ENCODE data around the gene TSC1.

Gene TSC1

DNA sequence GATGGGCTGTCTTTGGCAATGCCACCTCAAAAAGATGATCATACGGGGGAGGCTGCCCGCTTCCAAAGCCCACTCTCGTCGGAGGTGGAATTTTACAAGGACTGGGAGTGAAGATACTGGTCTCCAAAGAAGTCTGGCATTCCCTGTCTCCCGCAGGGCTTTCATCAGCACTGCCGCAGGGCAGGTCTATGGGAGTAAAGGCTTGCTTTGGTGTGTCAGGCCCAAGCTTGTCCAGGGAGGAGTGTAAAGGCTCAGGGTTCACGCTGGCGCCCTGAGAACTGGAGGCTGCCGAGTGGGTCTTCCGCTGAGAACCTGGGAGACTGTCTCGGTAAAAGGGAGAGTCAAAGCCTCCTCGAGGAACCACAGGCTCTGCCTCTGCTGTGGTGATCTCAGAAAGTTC lies 38.7 kb downstream of the TSC1 start:
- Histone ChIP-seq H3K36me3 (ENCODE audit: control insufficient read depth in 4 of 4, insufficient read depth in 4 of 4, low read length in 3 of 4) (peaks cover 9 to 68% (median 58%) of the 10 kb centered on the region in 4 experiments), H3K4me1 (ENCODE audit: control extremely low read depth in 1 of 4, control insufficient read depth in 4 of 4, insufficient read depth in 4 of 4, low read length in 3 of 4) (no peaks in the 10 kb centered on the region), H3K27me3 (replicated peaks in 2 of 5; ENCODE audit: control insufficient read depth in 4 of 5, insufficient read depth in 5 of 5, low read length in 4 of 5) (no peaks in the 10 kb centered on the region), H3K9me3 (ENCODE audit: control extremely low read depth in 1 of 5, control insufficient read depth in 4 of 5, insufficient read depth in 2 of 5, low read depth in 1 of 5, low read length in 4 of 5) (no peaks in the 10 kb centered on the region), H3K4me3 (ENCODE audit: control insufficient read depth in 1 of 7, extremely low read depth in 1 of 7, insufficient read depth in 4 of 7, low read depth in 2 of 7, low read length in 6 of 7) (no peak overlapping the region), H3K27ac (ENCODE audit: insufficient read depth in 1 of 2, low read depth in 1 of 2, low read length in 2 of 2, poor library complexity in 1 of 2, severe bottlenecking in 2 of 2) (no peak overlapping the region)
- no peak for DNase-seq
- ChIA-PET POLR2A (no interaction called here), CTCF (interaction anchor here (1.3 to 2.6 kb wide), 2 partner anchors 11 to 25 kb away, joined by 3 to 8 read pairs; no protein-coding TSS in a partner anchor)
- WGBS (ENCODE audit: insufficient coverage), result 93% methylated on average over 12 of the region's 12 CpGs

DNA sequence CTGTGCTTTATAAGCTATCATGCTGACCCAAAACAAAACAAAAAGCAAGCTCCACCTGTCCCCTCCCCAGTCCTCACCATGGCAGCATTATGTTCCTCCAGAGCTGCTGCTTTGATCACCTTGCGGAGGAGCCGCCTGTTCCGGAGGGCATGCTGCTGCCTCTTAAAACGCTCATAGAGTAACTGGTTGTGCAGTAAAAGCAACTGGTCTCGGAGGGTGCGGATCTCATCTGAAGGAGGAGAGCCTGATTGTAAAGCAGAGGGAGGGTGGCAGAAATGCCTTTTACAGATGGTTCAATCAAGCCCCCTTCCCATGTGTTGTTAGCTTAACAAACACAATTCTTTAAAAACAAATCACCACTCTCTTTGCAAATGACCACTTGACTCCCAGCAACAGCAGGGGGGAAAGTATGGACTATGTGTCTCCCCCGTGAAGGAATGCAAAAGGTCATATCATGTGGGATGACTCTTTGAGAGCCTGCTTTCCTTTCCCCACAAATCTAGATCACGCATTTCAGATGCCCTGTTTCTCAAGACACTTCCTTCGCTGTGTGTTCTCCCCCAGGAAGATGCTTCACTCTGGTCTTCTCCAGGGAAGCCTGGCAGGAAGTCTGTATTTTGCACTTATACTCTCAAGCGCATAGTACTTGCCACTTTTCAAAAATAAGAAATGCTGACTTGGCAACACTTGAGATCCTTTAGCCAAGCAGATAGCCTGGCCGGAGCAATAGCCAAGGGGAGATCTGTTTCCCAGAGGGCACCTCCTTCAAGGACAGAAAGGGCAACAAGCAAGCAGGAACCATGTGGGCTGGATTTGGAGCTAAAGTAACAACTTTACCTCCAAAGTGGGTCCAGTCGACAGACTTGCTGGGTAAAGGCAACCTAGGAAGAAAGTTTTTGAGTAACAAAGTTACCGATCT lies 40.6 kb downstream of the TSC1 start:
- peaks cover 9 to 69% (median 55%) of the 10 kb centered on the region in 4 experiments for H3K36me3 ChIP-seq (ENCODE audit: control insufficient read depth in 4 of 4, insufficient read depth in 4 of 4, low read length in 3 of 4)
- POLR2A ChIA-PET, result interaction anchor here (0.6 kb wide), 1 partner anchor 23 kb away, joined by 3 read pairs; no protein-coding TSS in a partner anchor
- CTCF ChIA-PET, result interaction anchor here (0.8 to 2.6 kb wide), 9 partner anchors 10 to 489 kb away, joined by 3 to 8 read pairs (median 4); partner anchors contain the start of genes DDX31 and GTF3C4

DNA sequence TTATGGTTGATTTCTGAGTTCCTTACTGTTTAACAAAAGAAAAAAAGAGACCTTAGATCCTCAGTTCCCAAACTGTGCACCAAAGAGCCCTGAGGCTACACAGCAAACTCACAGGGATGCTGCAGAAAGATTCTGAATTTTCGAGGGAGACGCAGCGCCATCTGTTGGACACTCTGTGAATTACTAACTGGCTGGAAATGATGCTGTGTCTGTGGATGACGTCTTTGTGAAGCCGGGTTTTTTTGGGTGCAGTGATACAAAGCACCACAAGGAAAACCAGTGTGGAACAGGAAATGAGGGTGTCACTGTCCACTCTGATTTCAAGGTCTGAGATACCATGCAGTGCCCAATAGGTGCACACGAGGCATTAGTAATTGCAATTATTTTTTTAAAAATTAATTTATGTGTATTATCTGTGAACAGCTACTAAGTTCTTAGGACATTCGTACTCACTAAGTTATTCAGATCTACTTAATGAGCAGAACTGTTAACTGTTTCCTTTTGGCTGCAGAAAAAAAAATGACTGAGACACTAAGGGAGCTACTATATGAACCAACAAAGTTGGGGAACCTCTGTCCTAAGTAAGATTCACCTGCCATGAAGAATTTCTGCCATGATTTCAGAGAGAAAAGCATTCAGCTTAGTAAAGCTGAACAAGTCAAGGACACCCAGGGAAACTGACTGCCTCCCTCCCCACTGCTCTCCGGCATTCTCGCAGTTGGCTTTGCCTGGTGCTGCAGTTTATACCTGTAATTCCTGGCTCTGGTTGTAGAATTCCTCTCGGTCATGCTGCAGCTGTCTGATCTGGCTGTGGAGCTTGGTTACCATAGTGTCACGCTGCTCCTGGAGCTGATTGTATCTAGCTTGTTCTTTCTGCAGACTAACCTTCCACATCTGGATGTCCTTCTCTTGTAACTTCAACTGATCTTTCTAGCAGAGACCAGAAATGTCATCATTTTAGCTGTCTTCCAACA lies 42.3 kb downstream of the TSC1 start:
- WGBS (ENCODE audit: insufficient coverage), result 50% methylated on average over 8 of the region's 11 CpGs
- peak; percentile 87 to 95 (median 92) for DNase-seq
- H3K27ac ChIP-seq (ENCODE audit: insufficient read depth in 1 of 2, low read depth in 1 of 2, low read length in 2 of 2, poor library complexity in 1 of 2, severe bottlenecking in 2 of 2), result no peak overlapping the region
- peaks cover 14 to 82% (median 61%) of the 10 kb centered on the region in 4 experiments for H3K36me3 ChIP-seq (ENCODE audit: control insufficient read depth in 4 of 4, insufficient read depth in 4 of 4, low read length in 3 of 4)
- H3K27me3 ChIP-seq (replicated peaks in 2 of 5; ENCODE audit: control insufficient read depth in 4 of 5, insufficient read depth in 5 of 5, low read length in 4 of 5), result no peaks in the 10 kb centered on the region
- H3K9me3 ChIP-seq (ENCODE audit: control extremely low read depth in 1 of 5, control insufficient read depth in 4 of 5, insufficient read depth in 2 of 5, low read depth in 1 of 5, low read length in 4 of 5), result no peaks in the 10 kb centered on the region
- H3K4me1 ChIP-seq (ENCODE audit: control extremely low read depth in 1 of 4, control insufficient read depth in 4 of 4, insufficient read depth in 4 of 4, low read length in 3 of 4), result no peaks in the 10 kb centered on the region
- CTCF ChIA-PET, result interaction anchor here (0.8 to 2.6 kb wide), 33 partner anchors 8 to 488 kb away, joined by 3 to 11 read pairs (median 4); partner anchors contain the start of gene SPACA9
- POLR2A ChIA-PET, result interaction anchor here (0.6 kb wide), 2 partner anchors 94 to 504 kb away, joined by 3 read pairs; no protein-coding TSS in a partner anchor
- H3K4me3 ChIP-seq (ENCODE audit: control insufficient read depth in 1 of 7, extremely low read depth in 1 of 7, insufficient read depth in 4 of 7, low read depth in 2 of 7, low read length in 6 of 7), result no peak overlapping the region

More for the DNA sequence above, 40.6 kb downstream of the TSC1 start:
- H3K4me1 ChIP-seq (ENCODE audit: control extremely low read depth in 1 of 4, control insufficient read depth in 4 of 4, insufficient read depth in 4 of 4, low read length in 3 of 4), result no peaks in the 10 kb centered on the region
- H3K4me3 ChIP-seq (ENCODE audit: control insufficient read depth in 1 of 7, extremely low read depth in 1 of 7, insufficient read depth in 4 of 7, low read depth in 2 of 7, low read length in 6 of 7), result no peak overlapping the region
- 98% methylated on average over 12 of the region's 13 CpGs for WGBS (ENCODE audit: insufficient coverage)
- no peaks in the 10 kb centered on the region for H3K27me3 ChIP-seq (replicated peaks in 2 of 5; ENCODE audit: control insufficient read depth in 4 of 5, insufficient read depth in 5 of 5, low read length in 4 of 5)
- no peak overlapping the region for H3K27ac ChIP-seq (ENCODE audit: insufficient read depth in 1 of 2, low read depth in 1 of 2, low read length in 2 of 2, poor library complexity in 1 of 2, severe bottlenecking in 2 of 2)
- no peak for DNase-seq
- no peaks in the 10 kb centered on the region for H3K9me3 ChIP-seq (ENCODE audit: control extremely low read depth in 1 of 5, control insufficient read depth in 4 of 5, insufficient read depth in 2 of 5, low read depth in 1 of 5, low read length in 4 of 5)

DNA sequence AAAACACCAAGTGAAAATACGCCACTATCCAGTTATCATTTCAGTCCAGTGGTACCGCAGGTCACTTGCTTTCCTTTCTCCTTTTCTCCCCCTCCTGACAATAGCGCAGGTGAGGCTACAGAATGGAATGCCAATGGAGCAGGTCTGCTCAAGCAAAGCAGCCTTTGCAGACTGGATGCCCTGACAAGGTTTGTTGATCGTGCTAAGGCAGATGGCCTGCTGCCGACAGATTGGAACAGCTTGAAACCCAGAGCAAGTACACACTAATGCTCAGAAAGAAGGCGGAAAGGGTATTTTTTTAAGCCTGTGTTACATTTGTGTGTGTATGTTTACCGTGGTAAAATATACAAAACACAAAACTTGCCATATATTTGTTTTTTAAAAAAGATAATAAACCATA lies 46.4 kb downstream of the TSC1 start:
- CTCF ChIA-PET, result interaction anchor here (0.5 to 1.4 kb wide), 2 partner anchors 18 to 86 kb away, joined by 3 to 4 read pairs; no protein-coding TSS in a partner anchor

DNA sequence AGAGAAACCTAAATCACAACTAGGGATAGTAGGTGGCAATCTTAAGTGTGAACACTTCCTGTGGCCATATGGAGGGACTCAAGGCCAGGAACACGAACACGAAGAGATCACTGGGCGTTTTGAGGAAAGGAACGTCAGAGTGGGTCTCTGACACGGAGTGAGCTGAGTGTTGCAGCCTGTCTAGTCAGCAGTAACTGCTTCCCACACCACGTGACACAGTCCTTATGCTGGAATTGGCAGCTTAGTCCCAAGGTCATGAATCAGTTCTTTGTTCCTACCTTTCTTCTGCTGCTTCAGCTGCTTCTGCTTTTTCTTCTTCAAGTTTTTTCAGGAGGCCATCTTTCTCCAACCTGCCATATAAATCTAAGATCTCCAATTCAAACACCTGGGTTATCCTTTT lies 47.5 kb downstream of the TSC1 start:
- Histone ChIP-seq H3K27ac (ENCODE audit: insufficient read depth in 1 of 2, low read depth in 1 of 2, low read length in 2 of 2, poor library complexity in 1 of 2, severe bottlenecking in 2 of 2) (no peak overlapping the region), H3K4me3 (ENCODE audit: control insufficient read depth in 1 of 7, extremely low read depth in 1 of 7, insufficient read depth in 4 of 7, low read depth in 2 of 7, low read length in 6 of 7) (no peak overlapping the region), H3K27me3 (replicated peaks in 2 of 5; ENCODE audit: control insufficient read depth in 4 of 5, insufficient read depth in 5 of 5, low read length in 4 of 5) (no peaks in the 10 kb centered on the region), H3K36me3 (ENCODE audit: control insufficient read depth in 4 of 4, insufficient read depth in 4 of 4, low read length in 3 of 4) (peaks cover 10 to 80% (median 65%) of the 10 kb centered on the region in 4 experiments), H3K4me1 (ENCODE audit: control extremely low read depth in 1 of 4, control insufficient read depth in 4 of 4, insufficient read depth in 4 of 4, low read length in 3 of 4) (no peaks in the 10 kb centered on the region), H3K9me3 (ENCODE audit: control extremely low read depth in 1 of 5, control insufficient read depth in 4 of 5, insufficient read depth in 2 of 5, low read depth in 1 of 5, low read length in 4 of 5) (no peaks in the 10 kb centered on the region)
- DNase-seq, result no peak
- ChIA-PET POLR2A (no interaction called here), CTCF (interaction anchor here (1.4 to 1.5 kb wide), 2 partner anchors 11 to 17 kb away, joined by 4 read pairs; no protein-coding TSS in a partner anchor)
- WGBS (ENCODE audit: insufficient coverage), result 92% methylated on average over 6 of the region's 6 CpGs

More for the DNA sequence above, 46.4 kb downstream of the TSC1 start:
- 100% methylated on average over 4 of the region's 7 CpGs for WGBS (ENCODE audit: insufficient coverage)
- POLR2A ChIA-PET, result no interaction called here
- no peaks in the 10 kb centered on the region for H3K4me1 ChIP-seq (ENCODE audit: control extremely low read depth in 1 of 4, control insufficient read depth in 4 of 4, insufficient read depth in 4 of 4, low read length in 3 of 4)
- no peaks in the 10 kb centered on the region for H3K27me3 ChIP-seq (replicated peaks in 2 of 5; ENCODE audit: control insufficient read depth in 4 of 5, insufficient read depth in 5 of 5, low read length in 4 of 5)
- H3K36me3 ChIP-seq (ENCODE audit: control insufficient read depth in 4 of 4, insufficient read depth in 4 of 4, low read length in 3 of 4), result peaks cover 10 to 85% (median 63%) of the 10 kb centered on the region in 4 experiments
- no peaks in the 10 kb centered on the region for H3K9me3 ChIP-seq (ENCODE audit: control extremely low read depth in 1 of 5, control insufficient read depth in 4 of 5, insufficient read depth in 2 of 5, low read depth in 1 of 5, low read length in 4 of 5)
- H3K27ac ChIP-seq (ENCODE audit: insufficient read depth in 1 of 2, low read depth in 1 of 2, low read length in 2 of 2, poor library complexity in 1 of 2, severe bottlenecking in 2 of 2), result no peak overlapping the region
- H3K4me3 ChIP-seq (ENCODE audit: control insufficient read depth in 1 of 7, extremely low read depth in 1 of 7, insufficient read depth in 4 of 7, low read depth in 2 of 7, low read length in 6 of 7), result no peak overlapping the region
- DNase-seq, result no peak

DNA sequence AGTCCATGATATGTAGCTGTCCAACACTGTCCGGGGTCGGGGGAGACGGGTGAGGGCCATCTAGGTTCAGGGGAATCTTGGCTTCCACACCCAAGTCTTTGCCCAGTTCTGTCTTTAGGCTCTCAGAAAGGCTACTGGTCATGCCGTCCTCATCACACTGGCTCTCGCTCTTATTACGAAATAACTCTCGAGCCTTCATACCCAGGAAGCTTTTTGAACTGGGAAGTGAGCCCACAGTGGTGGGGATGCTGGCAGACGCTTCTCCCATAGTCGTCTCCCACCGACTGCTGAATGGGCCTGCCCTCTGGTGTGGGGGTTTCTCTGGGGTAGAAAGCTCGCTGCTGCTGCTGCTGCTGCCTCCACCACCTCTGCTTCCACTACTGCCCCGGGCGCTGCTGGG lies 48.2 kb downstream of the TSC1 start:
- Histone ChIP-seq H3K4me3 (ENCODE audit: control insufficient read depth in 1 of 7, extremely low read depth in 1 of 7, insufficient read depth in 4 of 7, low read depth in 2 of 7, low read length in 6 of 7) (no peak overlapping the region), H3K36me3 (ENCODE audit: control insufficient read depth in 4 of 4, insufficient read depth in 4 of 4, low read length in 3 of 4) (peaks cover 10 to 79% (median 64%) of the 10 kb centered on the region in 4 experiments), H3K9me3 (ENCODE audit: control extremely low read depth in 1 of 5, control insufficient read depth in 4 of 5, insufficient read depth in 2 of 5, low read depth in 1 of 5, low read length in 4 of 5) (no peaks in the 10 kb centered on the region), H3K27me3 (replicated peaks in 2 of 5; ENCODE audit: control insufficient read depth in 4 of 5, insufficient read depth in 5 of 5, low read length in 4 of 5) (no peaks in the 10 kb centered on the region), H3K27ac (ENCODE audit: insufficient read depth in 1 of 2, low read depth in 1 of 2, low read length in 2 of 2, poor library complexity in 1 of 2, severe bottlenecking in 2 of 2) (no peak overlapping the region), H3K4me1 (ENCODE audit: control extremely low read depth in 1 of 4, control insufficient read depth in 4 of 4, insufficient read depth in 4 of 4, low read length in 3 of 4) (no peaks in the 10 kb centered on the region)
- DNase-seq, result no peak
- 96% methylated on average over 7 of the region's 13 CpGs for WGBS (ENCODE audit: insufficient coverage)
- ChIA-PET CTCF (interaction anchor here (1.5 to 2.3 kb wide), 2 partner anchors 10 to 16 kb away, joined by 4 to 5 read pairs; no protein-coding TSS in a partner anchor), POLR2A (no interaction called here)
